ENCODE data around the gene CABP7.

- TF ChIP-seq CTCF (IDR thresholded peaks at IDR 0.05), result no peak
- no peak for TF ChIP-seq POLR2A (IDR thresholded peaks at IDR 0.05)
These were observed 42.5 kb downstream of the CABP7 start for GRCh38 chr22:29762263-29762662.
